K562 (cell line): ENCODE data around the gene PITPNM3. TPM values are rescaled to one million over a fixed set of nuclear protein-coding genes. Genes with fewer than 3 reads are reported as not detected.

Source experiments
- ATAC-seq: fragments of 200-7000 bp; cut with Tn5 transposase; 3 replicates; pipeline ENCODE4 v1.9.1; 2020; ENCODE audit warnings: moderate library complexity
- BruUV-seq: library from RNA; stranded (reverse); fragments of 400-500 nt; replicated peaks from 2 replicates; lab custom pipeline; 2021; lab: Mats Ljungman, UMichigan
- CTCF ChIA-PET: fragments of 300-600 bp; formaldehyde crosslinking; extraction: SDS; loops from one replicate; lab custom pipeline; 2021; ENCODE audit warnings: low intra/inter-chr PET ratio; lab: Yijun Ruan, JAX
- POLR2A ChIA-PET: fragments of 300-600, 350-650 bp; sonication (Branson Sonifier 250); formaldehyde crosslinking; extraction: SDS; loops from one replicate; lab custom pipeline; 2021; ENCODE audit warnings: antibody characterized with exemption, inconsistent platforms; lab: Yijun Ruan, JAX
- DNase-seq, 4 experiments: peaks; one replicate each; pipeline versions ENCODE4 v3.0.0 to v3.0.0-alpha.2; 2011 to 2018; ENCODE audit warnings: low spot score in 3 of 4, mixed read lengths in 3 of 4; ENCODE audit errors: extremely low read depth in 1 of 4
- FAIRE-seq: peaks from 2 replicates; lab custom pipeline; 2011; peaks lifted over from hg19 to GRCh38; lab: Jason Lieb, UNC
- H2AFZ ChIP-seq: 2 replicates; pipeline ENCODE4 v1.6.0; 2011; ENCODE audit warnings: low read depth, low read length, control low read depth, inconsistent platforms
- H3K27ac ChIP-seq: fragments of 200-600 bp; 3 replicates; pipeline ENCODE4 v1.8.0; 2011; ENCODE audit warnings: low read depth, mild to moderate bottlenecking, control low read depth, inconsistent platforms, low read length, moderate library complexity, mixed read lengths; ENCODE audit errors: extremely low read depth
- H3K27me3 ChIP-seq, 2 experiments: fragments of 300-600 bp in 1 of 2; 2 replicates in 1 of 2; 3 replicates in 1 of 2; pipeline versions ENCODE4 v1.6.0 to v1.8.0; 2011; ENCODE audit warnings: inconsistent platforms in 2 of 2, low read length in 2 of 2, mild to moderate bottlenecking in 1 of 2, mixed read lengths in 1 of 2, moderate library complexity in 1 of 2; ENCODE audit not compliant: control insufficient read depth in 2 of 2, insufficient read depth in 2 of 2
- H3K36me3 ChIP-seq: fragments of 300-600 bp; 3 replicates; pipeline ENCODE4 v1.8.0; 2011; ENCODE audit warnings: mild to moderate bottlenecking, low read length, inconsistent platforms; ENCODE audit not compliant: control insufficient read depth, insufficient read depth
- H3K4me1 ChIP-seq, 2 experiments: fragments of 200-600 bp in 1 of 2; replicated peaks in 1 of 2; 2 replicates in 1 of 2; 3 replicates in 1 of 2; pipeline versions ENCODE4 v1.5.1 to v1.8.0; 2011; ENCODE audit warnings: inconsistent platforms in 2 of 2, low read length in 2 of 2, mild to moderate bottlenecking in 1 of 2, mixed read lengths in 1 of 2, moderate library complexity in 1 of 2; ENCODE audit not compliant: control insufficient read depth in 2 of 2, insufficient read depth in 2 of 2
- H3K4me2 ChIP-seq: 2 replicates; pipeline ENCODE4 v1.6.1; 2011; ENCODE audit warnings: low read length, control low read depth, inconsistent platforms, mixed read lengths; ENCODE audit not compliant: insufficient read depth
- H3K4me3 ChIP-seq: fragments of 200-600 bp; sonication (generic), shearing (Covaris generic); 2 replicates; pipeline ENCODE4 v1.5.1; 2016; ENCODE audit warnings: control low read depth, inconsistent platforms
- H3K79me2 ChIP-seq: fragments of 200-600 bp; 3 replicates; pipeline ENCODE4 v1.8.0; 2011; ENCODE audit warnings: low read length, inconsistent platforms; ENCODE audit not compliant: control insufficient read depth, insufficient read depth
- H3K9ac ChIP-seq, 2 experiments: 2 replicates each; pipeline versions ENCODE4 v1.6.0 to v1.6.1; 2011; ENCODE audit warnings: low read depth in 2 of 2, low read length in 2 of 2, control low read depth in 1 of 2, inconsistent platforms in 1 of 2, mild to moderate bottlenecking in 1 of 2, mixed read lengths in 1 of 2; ENCODE audit not compliant: insufficient read depth in 1 of 2
- H3K9me1 ChIP-seq: one replicate; pipeline ENCODE4 v1.6.0; 2011; ENCODE audit warnings: inconsistent platforms, mild to moderate bottlenecking, low read length, moderate library complexity; ENCODE audit not compliant: control insufficient read depth, insufficient read depth
- H3K9me3 ChIP-seq: replicated peaks from 2 replicates; pipeline ENCODE4 v1.5.1; 2011; ENCODE audit warnings: low read depth, low read length, inconsistent platforms; ENCODE audit not compliant: control insufficient read depth, insufficient read depth
- H4K20me1 ChIP-seq: replicated peaks from 2 replicates; pipeline ENCODE4 v1.6.1; 2011; ENCODE audit warnings: low read length, inconsistent platforms, mixed read lengths; ENCODE audit not compliant: control insufficient read depth, insufficient read depth
- ARID1B ChIP-seq: fragments of 450-650 bp; IDR thresholded peaks from 2 replicates; pipeline ENCODE4 v1.6.1; 2016; ENCODE audit warnings: antibody characterized with exemption, mild to moderate bottlenecking, inconsistent platforms
- BHLHE40 ChIP-seq: IDR thresholded peaks from 2 replicates; pipeline ENCODE4 v1.6.1; 2011; ENCODE audit warnings: low read length, improper control_type of control experiment
- CBFA2T3 ChIP-seq: fragments of 450-650 bp; IDR thresholded peaks from 2 replicates; pipeline ENCODE4 v1.6.1; 2017
- CHD1 ChIP-seq: fragments of 200-600 bp; sonication (generic); IDR thresholded peaks from one replicate; pipeline ENCODE4 v1.6.1; 2012; ENCODE audit warnings: mild to moderate bottlenecking, moderate library complexity, low read length, inconsistent platforms
- NELFE ChIP-seq: IDR thresholded peaks from 2 replicates; pipeline ENCODE4 v1.6.1; 2011; ENCODE audit warnings: mild to moderate bottlenecking; ENCODE audit not compliant: insufficient read depth, insufficient read length
- SLC30A9 ChIP-seq: fragments of 250-450 bp; sonication (Bioruptor Pico); IDR thresholded peaks from 2 replicates; pipeline ENCODE4 v1.8.0; 2022; ENCODE audit warnings: mild to moderate bottlenecking, moderate library complexity
- TBL1XR1 ChIP-seq, 2 experiments: IDR thresholded peaks; 2 replicates each; pipeline ENCODE4 v1.6.1; 2012; ENCODE audit warnings: improper control_type of control experiment in 2 of 2, low read length in 2 of 2, mild to moderate bottlenecking in 1 of 2
- TBP ChIP-seq: optimal IDR thresholded peaks from 2 replicates; pipeline ENCODE3; 2011; ENCODE audit warnings: low read depth, low read length, improper control_type of control experiment
- ZFP36 ChIP-seq: fragments of 150-350 bp; IDR thresholded peaks from 2 replicates; pipeline ENCODE4 v1.6.1; 2018; ENCODE audit warnings: low read length, low read depth; ENCODE audit not compliant: partially characterized antibody
- ZNF143 ChIP-seq: sonication (generic); formaldehyde crosslinking; IDR thresholded peaks from 2 replicates; pipeline ENCODE4 v1.9.0; 2022; ENCODE audit warnings: mild to moderate bottlenecking, missing genetic modification reagents
- WGBS: fragments of 100-300 bp; shearing (Covaris generic); methylation state at CpG from one replicate; pipeline ENCODE4 v1.1.6; 2016; ENCODE audit warnings: low coverage, mixed read lengths; ENCODE audit not compliant: insufficient coverage; ENCODE audit errors: missing lambda C conversion rate; 5-methylcytosine and 5-hydroxymethylcytosine counted together
- in situ Hi-C: fragments of 300-500 bp; cut with MboI; formaldehyde crosslinking; loops from 4 replicates; pipeline ENCODE4 v1.15.0; 2018; ENCODE audit warnings: inconsistent platforms, mixed read lengths
- intact Hi-C: fragments of 100-400 bp; cut with micrococcal nuclease; formaldehyde crosslinking; loops from 2 replicates; pipeline ENCODE4 v1.14.2; 2022
- polyA plus RNA-seq, 8 experiments: library from polyadenylated mRNA; depleted of rRNA in 4 of 8; stranded (reverse) in 5 of 8; unstranded in 3 of 8; fragments of >200 nt; fragmentation: Nextera tagmentation in 2 of 8; fragmentation: Illumina TruSeq in 1 of 8; extraction: Ambion mirVana in 2 of 8; extraction: Trizol in 1 of 8; gene quantifications; 2 replicates each; pipeline versions ENCODE4 v1.2.1 to v1.2.3, GENCODE V29; 2011 to 2014; ENCODE audit warnings: inconsistent platforms in 1 of 8, missing spikeins in 1 of 8
- total RNA-seq, 7 experiments: library from RNA; depleted of rRNA in 6 of 7; stranded (reverse); fragments of >200 nt in 6 of 7; fragmentation: Illumina TruSeq in 2 of 7; extraction: Trizol in 2 of 7; gene quantifications; 2 replicates each; pipeline versions ENCODE4 v1.2.1 to v1.2.3, GENCODE V29; 2011 to 2021; ENCODE audit warnings: low replicate concordance in 1 of 7
- TF ChIP-seq, protein P1 (sequence below): fragments of 450-650 bp; IDR thresholded peaks from 2 replicates; pipeline ENCODE4 v1.6.1; 2016; ENCODE audit warnings: borderline replicate concordance
- TF ChIP-seq, protein P2 (sequence below): fragments of 250-450 bp; sonication (Bioruptor Pico); IDR thresholded peaks from 2 replicates; pipeline ENCODE4 v1.9.0; 2021; ENCODE audit warnings: mild to moderate bottlenecking, inconsistent platforms
- TF ChIP-seq, protein P3 (sequence below): sonication (generic); formaldehyde crosslinking; IDR thresholded peaks from 2 replicates; pipeline ENCODE4 v1.8.0; 2023; ENCODE audit warnings: mild to moderate bottlenecking, missing genetic modification reagents
- TF ChIP-seq, protein P4 (sequence below): fragments of 450-650 bp; IDR thresholded peaks from 2 replicates; pipeline ENCODE4 v1.6.1; 2017; ENCODE audit warnings: mild to moderate bottlenecking, moderate library complexity

PITPNM3 gene
- total and polyA plus RNA-seq, 9 of the 15 experiments (the other 6 are each of a cell fraction or from before 2014, with no cell fraction given): 0.14 to 0.38 (median 0.22) TPM; not detected in 2

DNA sequence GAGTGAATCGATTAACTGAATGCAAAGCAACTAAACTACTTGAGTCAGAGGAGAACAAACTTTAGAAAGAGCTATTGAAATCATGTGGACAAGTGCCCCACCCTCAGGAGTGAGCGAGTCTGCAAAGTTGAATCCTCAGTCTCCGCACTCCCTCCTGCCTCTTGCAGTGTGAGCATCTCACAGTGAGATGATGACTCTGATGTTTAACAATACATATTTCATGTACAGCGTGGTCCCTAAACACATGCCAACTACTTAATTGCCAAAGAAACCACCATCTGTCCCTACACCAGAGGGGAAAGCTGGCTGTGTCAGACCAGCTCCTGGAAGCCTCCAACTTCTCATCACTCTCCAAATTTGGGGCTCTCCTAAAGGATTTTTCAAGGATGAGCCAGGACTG, 80.9 kb downstream of the PITPNM3 start:
- CTCF ChIA-PET: no interaction called here
- Histone ChIP-seq H3K36me3 (no peaks in the 10 kb centered on the region), H3K4me1 (peaks cover 8 to 10% of the 10 kb centered on the region in 2 experiments; a peak in 4 of 5 replicates), H3K4me3 (no peak overlapping the region), H2AFZ (no peak overlapping the region), H3K9me3 (no peaks in the 10 kb centered on the region), H3K79me2 (no peaks in the 10 kb centered on the region), H3K4me2 (no peak overlapping the region), H3K9me1 (no peaks in the 10 kb centered on the region), H3K27ac (no peak overlapping the region), H3K9ac (no peak overlapping the region), H4K20me1 (0 out of 2 replicates have a peak, but pooled peaks cover 7% of the 10 kb centered on the region), H3K27me3 (peaks cover 0 to 5% of the 10 kb centered on the region in 2 experiments; a peak in 1 of 5 replicates)
- ATAC-seq (no peak), FAIRE-seq (no peak), DNase-seq (no peak)
- intact Hi-C loops (no loop called here), in situ Hi-C loops (no loop called here)
- POLR2A ChIA-PET: no interaction called here
- no TSS peak for BruUV-seq
- WGBS: 16% methylated on average over 4 of the region's 4 CpGs
- TF ChIP-seq ZNF143 (CRISPR knock-in tag) (no peak), TBL1XR1 (IDR thresholded peaks at IDR 0.05; ENCODE audit: low read length in 2 of 2) (no peak), NELFE (no peak), TBP (no peak), CHD1 (no peak), BHLHE40 (no peak), ZFP36 (no peak), SLC30A9 (CRISPR knock-in tag) (no peak), ARID1B (no peak), CBFA2T3 (no peak)
- TF ChIP-seq, protein P1, sequence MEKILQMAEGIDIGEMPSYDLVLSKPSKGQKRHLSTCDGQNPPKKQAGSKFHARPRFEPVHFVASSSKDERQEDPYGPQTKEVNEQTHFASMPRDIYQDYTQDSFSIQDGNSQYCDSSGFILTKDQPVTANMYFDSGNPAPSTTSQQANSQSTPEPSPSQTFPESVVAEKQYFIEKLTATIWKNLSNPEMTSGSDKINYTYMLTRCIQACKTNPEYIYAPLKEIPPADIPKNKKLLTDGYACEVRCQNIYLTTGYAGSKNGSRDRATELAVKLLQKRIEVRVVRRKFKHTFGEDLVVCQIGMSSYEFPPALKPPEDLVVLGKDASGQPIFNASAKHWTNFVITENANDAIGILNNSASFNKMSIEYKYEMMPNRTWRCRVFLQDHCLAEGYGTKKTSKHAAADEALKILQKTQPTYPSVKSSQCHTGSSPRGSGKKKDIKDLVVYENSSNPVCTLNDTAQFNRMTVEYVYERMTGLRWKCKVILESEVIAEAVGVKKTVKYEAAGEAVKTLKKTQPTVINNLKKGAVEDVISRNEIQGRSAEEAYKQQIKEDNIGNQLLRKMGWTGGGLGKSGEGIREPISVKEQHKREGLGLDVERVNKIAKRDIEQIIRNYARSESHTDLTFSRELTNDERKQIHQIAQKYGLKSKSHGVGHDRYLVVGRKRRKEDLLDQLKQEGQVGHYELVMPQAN: no peak
- TF ChIP-seq, protein P2, sequence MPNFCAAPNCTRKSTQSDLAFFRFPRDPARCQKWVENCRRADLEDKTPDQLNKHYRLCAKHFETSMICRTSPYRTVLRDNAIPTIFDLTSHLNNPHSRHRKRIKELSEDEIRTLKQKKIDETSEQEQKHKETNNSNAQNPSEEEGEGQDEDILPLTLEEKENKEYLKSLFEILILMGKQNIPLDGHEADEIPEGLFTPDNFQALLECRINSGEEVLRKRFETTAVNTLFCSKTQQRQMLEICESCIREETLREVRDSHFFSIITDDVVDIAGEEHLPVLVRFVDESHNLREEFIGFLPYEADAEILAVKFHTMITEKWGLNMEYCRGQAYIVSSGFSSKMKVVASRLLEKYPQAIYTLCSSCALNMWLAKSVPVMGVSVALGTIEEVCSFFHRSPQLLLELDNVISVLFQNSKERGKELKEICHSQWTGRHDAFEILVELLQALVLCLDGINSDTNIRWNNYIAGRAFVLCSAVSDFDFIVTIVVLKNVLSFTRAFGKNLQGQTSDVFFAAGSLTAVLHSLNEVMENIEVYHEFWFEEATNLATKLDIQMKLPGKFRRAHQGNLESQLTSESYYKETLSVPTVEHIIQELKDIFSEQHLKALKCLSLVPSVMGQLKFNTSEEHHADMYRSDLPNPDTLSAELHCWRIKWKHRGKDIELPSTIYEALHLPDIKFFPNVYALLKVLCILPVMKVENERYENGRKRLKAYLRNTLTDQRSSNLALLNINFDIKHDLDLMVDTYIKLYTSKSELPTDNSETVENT (CRISPR knock-in tag): no peak
- TF ChIP-seq, protein P3, sequence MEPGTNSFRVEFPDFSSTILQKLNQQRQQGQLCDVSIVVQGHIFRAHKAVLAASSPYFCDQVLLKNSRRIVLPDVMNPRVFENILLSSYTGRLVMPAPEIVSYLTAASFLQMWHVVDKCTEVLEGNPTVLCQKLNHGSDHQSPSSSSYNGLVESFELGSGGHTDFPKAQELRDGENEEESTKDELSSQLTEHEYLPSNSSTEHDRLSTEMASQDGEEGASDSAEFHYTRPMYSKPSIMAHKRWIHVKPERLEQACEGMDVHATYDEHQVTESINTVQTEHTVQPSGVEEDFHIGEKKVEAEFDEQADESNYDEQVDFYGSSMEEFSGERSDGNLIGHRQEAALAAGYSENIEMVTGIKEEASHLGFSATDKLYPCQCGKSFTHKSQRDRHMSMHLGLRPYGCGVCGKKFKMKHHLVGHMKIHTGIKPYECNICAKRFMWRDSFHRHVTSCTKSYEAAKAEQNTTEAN (CRISPR knock-in tag): no peak
- TF ChIP-seq, protein P4, sequence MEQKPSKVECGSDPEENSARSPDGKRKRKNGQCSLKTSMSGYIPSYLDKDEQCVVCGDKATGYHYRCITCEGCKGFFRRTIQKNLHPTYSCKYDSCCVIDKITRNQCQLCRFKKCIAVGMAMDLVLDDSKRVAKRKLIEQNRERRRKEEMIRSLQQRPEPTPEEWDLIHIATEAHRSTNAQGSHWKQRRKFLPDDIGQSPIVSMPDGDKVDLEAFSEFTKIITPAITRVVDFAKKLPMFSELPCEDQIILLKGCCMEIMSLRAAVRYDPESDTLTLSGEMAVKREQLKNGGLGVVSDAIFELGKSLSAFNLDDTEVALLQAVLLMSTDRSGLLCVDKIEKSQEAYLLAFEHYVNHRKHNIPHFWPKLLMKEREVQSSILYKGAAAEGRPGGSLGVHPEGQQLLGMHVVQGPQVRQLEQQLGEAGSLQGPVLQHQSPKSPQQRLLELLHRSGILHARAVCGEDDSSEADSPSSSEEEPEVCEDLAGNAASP: no peak
